ENCODE data around the gene HPCAL1. TPM values are rescaled to one million over a fixed set of nuclear protein-coding genes. Genes with fewer than 3 reads are reported as not detected.
A peak's percentile ranks its signal among the peaks of the same experiment; 100 is the strongest.

Gene HPCAL1
- total and polyA plus RNA-seq, 2 experiments from 2014 or later, result 13.4 to 25.5 TPM

- Histone ChIP-seq H3K4me3 (no peak overlapping the region), H3K27me3 (no peaks in the 10 kb centered on the region), H3K36me3 (no peaks in the 10 kb centered on the region), H3K27ac (no peak overlapping the region), H3K4me1 (ENCODE audit: low read depth) (peaks cover 4% of the 10 kb centered on the region), H3K9me3 (ENCODE audit: low read depth) (no peaks in the 10 kb centered on the region)
- no peak for TF ChIP-seq CTCF (IDR thresholded peaks at IDR 0.05; ENCODE audit: low read depth, low read length)
- no peak for DNase-seq (ENCODE audit: low read depth in 1 of 2, low spot score in 1 of 2)
These were observed 57.1 kb downstream of the HPCAL1 start for GRCh38 chr2:10359731-10360329.

GRCh38 chr2:10360460-10360849 is 57.8 kb downstream of the HPCAL1 start:
- Histone ChIP-seq H3K4me3 (no peak overlapping the region), H3K9me3 (ENCODE audit: low read depth) (no peaks in the 10 kb centered on the region), H3K27ac (no peak overlapping the region), H3K27me3 (no peaks in the 10 kb centered on the region), H3K36me3 (no peaks in the 10 kb centered on the region), H3K4me1 (ENCODE audit: low read depth) (peaks cover 4% of the 10 kb centered on the region)
- DNase-seq (ENCODE audit: low read depth in 1 of 2, low spot score in 1 of 2), result no peak
- TF ChIP-seq CTCF (IDR thresholded peaks at IDR 0.05; ENCODE audit: low read depth, low read length), result no peak

GRCh38 chr2:10360850-10361588 is 58.3 kb downstream of the HPCAL1 start:
- Histone ChIP-seq H3K36me3 (no peaks in the 10 kb centered on the region), H3K4me1 (ENCODE audit: low read depth) (peaks cover 4% of the 10 kb centered on the region), H3K27me3 (no peaks in the 10 kb centered on the region), H3K27ac (no peak overlapping the region), H3K4me3 (no peak overlapping the region), H3K9me3 (ENCODE audit: low read depth) (no peaks in the 10 kb centered on the region)
- peak in 1 of 2 donors; percentile 56 for DNase-seq (ENCODE audit: low read depth in 1 of 2, low spot score in 1 of 2)
- TF ChIP-seq CTCF (IDR thresholded peaks at IDR 0.05; ENCODE audit: low read depth, low read length), result no peak

GRCh38 chr2:10362096-10362897 is 59.6 kb downstream of the HPCAL1 start:
- DNase-seq (ENCODE audit: low read depth in 1 of 2, low spot score in 1 of 2), result no peak

More at GRCh38 chr2:10362096-10362897, 59.6 kb downstream of the HPCAL1 start:
- no peaks in the 10 kb centered on the region for H3K27me3 ChIP-seq
- no peak overlapping the region for H3K4me3 ChIP-seq
- H3K36me3 ChIP-seq, result no peaks in the 10 kb centered on the region
- no peaks in the 10 kb centered on the region for H3K9me3 ChIP-seq (ENCODE audit: low read depth)
- TF ChIP-seq CTCF (IDR thresholded peaks at IDR 0.05; ENCODE audit: low read depth, low read length), result no peak
- H3K4me1 ChIP-seq (ENCODE audit: low read depth), result peaks cover 4% of the 10 kb centered on the region
- no peak overlapping the region for H3K27ac ChIP-seq
